ENCODE results near the gene ARHGEF17. TPM values are rescaled to one million over a fixed set of nuclear protein-coding genes. Genes with fewer than 3 reads are reported as not detected.

Gene ARHGEF17
- total RNA-seq, 2 donors from 2014 or later, result 31.0 to 39.0 TPM

- DNase-seq, result no peak
- Histone ChIP-seq H3K27ac (ENCODE audit: low read depth, low read length) (no peak overlapping the region), H3K9ac (ENCODE audit: extremely low read depth, low read length, poor library complexity, severe bottlenecking) (no peak overlapping the region), H3K4me1 (ENCODE audit: control insufficient read depth, insufficient read depth, low read length) (peaks cover 4% of the 10 kb centered on the region), H3K4me3 (ENCODE audit: low read length) (no peak overlapping the region), H3K36me3 (ENCODE audit: control insufficient read depth, insufficient read depth, low read length) (no peaks in the 10 kb centered on the region), H3K9me3 (ENCODE audit: control insufficient read depth, low read length) (no peaks in the 10 kb centered on the region), H3K27me3 (ENCODE audit: control insufficient read depth, insufficient read depth, low read length, poor library complexity, severe bottlenecking) (no peaks in the 10 kb centered on the region)
- H3K36me3 Mint-ChIP-seq (ENCODE audit: low read depth), result no peaks in the 10 kb centered on the region
- H3K4me1 Mint-ChIP-seq, result peaks cover 10% of the 10 kb centered on the region
- H3K4me3 Mint-ChIP-seq, result peak overlapping the region; percentile 74
- no peak for TF ChIP-seq CTCF (conservative IDR thresholded peaks at IDR 0.05)
- H3K27me3 Mint-ChIP-seq (ENCODE audit: insufficient read depth), result peaks cover 7% of the 10 kb centered on the region
- 73 to 75% methylated on average over 4 to 6 of the region's 6 CpGs for WGBS, 2 experiments (ENCODE audit: insufficient coverage in 1 of 2, insufficient read length in 1 of 2)
- H3K9me3 Mint-ChIP-seq, result no peaks in the 10 kb centered on the region
- H3K27ac Mint-ChIP-seq, result no peak overlapping the region
These were observed 67.7 kb downstream of the ARHGEF17 start for GRCh38 chr11:73375830-73376159.

- peak; percentile 90 for TF ChIP-seq CTCF (conservative IDR thresholded peaks at IDR 0.05)
- Histone ChIP-seq H3K4me1 (ENCODE audit: control insufficient read depth, insufficient read depth, low read length) (peaks cover 4% of the 10 kb centered on the region), H3K4me3 (ENCODE audit: low read length) (peak within 1 kb of the TSS; percentile 78), H3K27ac (ENCODE audit: low read depth, low read length) (peak within 1 kb of the TSS; percentile 57), H3K36me3 (ENCODE audit: control insufficient read depth, insufficient read depth, low read length) (no peaks in the 10 kb centered on the region), H3K9ac (ENCODE audit: extremely low read depth, low read length, poor library complexity, severe bottlenecking) (peak within 1 kb of the TSS; percentile 62), H3K9me3 (ENCODE audit: control insufficient read depth, low read length) (no peaks in the 10 kb centered on the region), H3K27me3 (ENCODE audit: control insufficient read depth, insufficient read depth, low read length, poor library complexity, severe bottlenecking) (no peaks in the 10 kb centered on the region)
- DNase-seq, result peak; percentile 98
- Mint-ChIP-seq H3K9me3 (no peaks in the 10 kb centered on the region), H3K27ac (peak within 1 kb of the TSS; percentile 14), H3K4me3 (peak within 1 kb of the TSS; percentile 74), H3K36me3 (ENCODE audit: low read depth) (no peaks in the 10 kb centered on the region), H3K27me3 (ENCODE audit: insufficient read depth) (peaks cover 7% of the 10 kb centered on the region), H3K4me1 (peaks cover 10% of the 10 kb centered on the region)
- 0 to 1% methylated on average over 5 to 96 of the region's 96 CpGs for WGBS, 2 experiments (ENCODE audit: insufficient coverage in 1 of 2, insufficient read length in 1 of 2)
These were observed 68.2 kb downstream of the ARHGEF17 start, which contains the start of gene RELT for GRCh38 chr11:73376160-73376802. TSS of gene RELT (plus strand) at chr11:73376399. CDS start at chr11:73389137, 12,738 bp downstream.

GRCh38 chr11:73376803-73377629 is 68.9 kb downstream of the ARHGEF17 start:
- H3K4me1 ChIP-seq (ENCODE audit: control insufficient read depth, insufficient read depth, low read length), result peaks cover 4% of the 10 kb centered on the region
- peak overlapping the region; percentile 57 for H3K27ac ChIP-seq (ENCODE audit: low read depth, low read length)
- H3K36me3 ChIP-seq (ENCODE audit: control insufficient read depth, insufficient read depth, low read length), result no peaks in the 10 kb centered on the region
- Mint-ChIP-seq H3K27ac (peak overlapping the region; percentile 14), H3K4me3 (peak overlapping the region; percentile 74), H3K36me3 (ENCODE audit: low read depth) (no peaks in the 10 kb centered on the region), H3K27me3 (ENCODE audit: insufficient read depth) (peaks cover 7% of the 10 kb centered on the region), H3K4me1 (peaks cover 10% of the 10 kb centered on the region), H3K9me3 (no peaks in the 10 kb centered on the region)
- peak overlapping the region; percentile 78 for H3K4me3 ChIP-seq (ENCODE audit: low read length)
- 6 to 12% methylated on average over 30 to 56 of the region's 56 CpGs for WGBS, 2 experiments (ENCODE audit: insufficient coverage in 1 of 2, insufficient read length in 1 of 2)
- H3K9ac ChIP-seq (ENCODE audit: extremely low read depth, low read length, poor library complexity, severe bottlenecking), result peak overlapping the region; percentile 62
- no peaks in the 10 kb centered on the region for H3K9me3 ChIP-seq (ENCODE audit: control insufficient read depth, low read length)
- no peak for TF ChIP-seq CTCF (conservative IDR thresholded peaks at IDR 0.05)
- no peaks in the 10 kb centered on the region for H3K27me3 ChIP-seq (ENCODE audit: control insufficient read depth, insufficient read depth, low read length, poor library complexity, severe bottlenecking)
- DNase-seq, result peak; percentile 81
